Esophagus squamous epithelium (tissue), 5 donors: ENCODE results near the gene HHIP. TPM values are rescaled to one million over a fixed set of nuclear protein-coding genes. Genes with fewer than 3 reads are reported as not detected.

Experiments used
- DNase-seq: peaks from one replicate; lab custom pipeline; 2025; lab: John Stamatoyannopoulos, UW
- H3K27ac ChIP-seq, 4 donors: fragments of 200-600 bp; sonication (generic); one replicate each; pipeline ENCODE4 v1.5.1; 2016 to 2019; ENCODE audit warnings: mild to moderate bottlenecking in 1 of 4
- H3K27me3 ChIP-seq, 4 donors: fragments of 200-600 bp; sonication (generic); 1 replicate in 3 of 4; 2 replicates in 1 of 4; pipeline versions ENCODE4 v1.5.1 to v1.6.0; 2017 to 2021; ENCODE audit warnings: antibody characterized with exemption in 1 of 4
- H3K36me3 ChIP-seq, 3 donors: fragments of 200-600 bp; sonication (generic); one replicate each; pipeline ENCODE4 v1.5.1; 2016 to 2019
- H3K4me1 ChIP-seq, 3 donors: fragments of 200-600 bp; sonication (generic); one replicate each; pipeline ENCODE4 v1.5.1; 2017 to 2019
- H3K4me3 ChIP-seq, 4 donors: fragments of 200-600 bp; sonication (generic); 1 replicate in 3 of 4; 2 replicates in 1 of 4; pipeline ENCODE4 v1.5.1; 2016 to 2019; ENCODE audit warnings: mild to moderate bottlenecking in 2 of 4, moderate library complexity in 1 of 4
- H3K9me3 ChIP-seq, 3 donors: fragments of 200-600 bp; sonication (generic); one replicate each; pipeline ENCODE4 v1.5.1; 2016 to 2019
- CTCF ChIP-seq, 6 experiments: fragments of 450-650 bp in 4 of 6; fragments of 200-600 bp in 2 of 6; sonication (generic) in 2 of 6; IDR thresholded peaks; one replicate each; pipeline ENCODE4 v1.5.1; 2016 to 2019; ENCODE audit warnings: antibody characterized with exemption in 6 of 6, mild to moderate bottlenecking in 4 of 6, moderate library complexity in 4 of 6
- POLR2A ChIP-seq, 4 donors: fragments of 450-650 bp; IDR thresholded peaks; one replicate each; pipeline ENCODE4 v1.6.1; 2017; ENCODE audit warnings: antibody characterized with exemption in 4 of 4, mild to moderate bottlenecking in 4 of 4, moderate library complexity in 3 of 4
- WGBS, 2 donors: methylation state at CpG; one replicate each; pipeline ENCODE4 v1.1.5; 2018; 5-methylcytosine and 5-hydroxymethylcytosine counted together
- intact Hi-C: fragments of 100-400 bp; cut with DNase I; formaldehyde crosslinking; loops from one replicate; pipeline ENCODE4 v1.15.0; 2022
- total RNA-seq, 4 donors: library from RNA; depleted of rRNA; stranded (reverse); fragments of >200 nt; gene quantifications; one replicate each; pipeline ENCODE4 v1.1.0, GENCODE V29; 2016
- donor health status: DM: yes; HTN: yes; CAD: no.

The HHIP gene
- total RNA-seq, 4 donors from 2014 or later: not detected

DNA sequence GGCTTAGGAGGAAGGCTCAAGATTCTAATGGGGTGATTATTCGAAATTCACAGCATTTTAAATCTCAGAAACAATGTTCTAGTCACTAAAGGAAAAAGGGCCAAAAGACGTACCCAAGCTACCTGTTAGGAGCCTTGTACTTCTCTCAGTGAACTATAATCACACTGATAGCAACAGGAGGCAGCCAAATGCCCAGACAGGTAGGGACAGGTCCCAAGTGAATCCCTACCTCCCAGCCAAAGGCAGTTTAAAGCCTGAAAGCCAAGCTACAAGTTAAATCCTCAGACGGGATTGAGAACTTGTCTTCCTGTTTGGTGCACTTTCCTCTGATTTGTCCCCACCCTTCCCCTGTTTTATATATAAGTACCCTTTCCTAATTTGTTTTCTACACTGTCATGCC lies 24.3 kb upstream of the HHIP start:
- 17 to 40% methylated on average over 3 of the region's 3 CpGs for WGBS, 2 donors
- Histone ChIP-seq H3K9me3 (no peaks in the 10 kb centered on the region), H3K4me1 (no peaks in the 10 kb centered on the region), H3K4me3 (no peak overlapping the region), H3K27ac (no peak overlapping the region), H3K36me3 (no peaks in the 10 kb centered on the region), H3K27me3 (no peaks in the 10 kb centered on the region)
- intact Hi-C loops: no loop called here
- no peak for DNase-seq
- no peak for TF ChIP-seq POLR2A (IDR thresholded peaks at IDR 0.05)
- TF ChIP-seq CTCF (IDR thresholded peaks at IDR 0.05): no peak

DNA sequence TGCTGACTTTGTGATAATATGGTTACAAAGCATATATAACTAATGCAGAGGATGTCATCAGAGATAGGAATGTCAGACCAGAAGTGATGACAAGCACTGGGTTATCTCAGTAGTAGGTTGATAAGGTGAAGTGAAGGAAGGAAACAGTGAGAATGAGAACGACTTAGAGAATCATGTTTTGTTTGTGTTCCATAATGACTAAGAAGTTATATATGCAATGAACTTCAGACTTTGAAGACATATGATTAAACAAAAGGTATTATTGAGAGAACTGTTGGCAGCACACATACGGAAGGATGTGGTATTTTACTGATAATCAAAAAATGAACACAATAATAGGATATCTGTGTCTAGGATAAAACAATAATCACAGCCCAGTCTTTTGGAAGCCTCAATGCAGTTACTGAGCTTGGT lies 18.3 kb upstream of the HHIP start:
- Histone ChIP-seq H3K4me3 (no peak overlapping the region), H3K9me3 (no peaks in the 10 kb centered on the region), H3K36me3 (no peaks in the 10 kb centered on the region), H3K27me3 (no peaks in the 10 kb centered on the region), H3K4me1 (no peaks in the 10 kb centered on the region), H3K27ac (no peak overlapping the region)
- no peak for TF ChIP-seq CTCF (IDR thresholded peaks at IDR 0.05)
- no peak for TF ChIP-seq POLR2A (IDR thresholded peaks at IDR 0.05)
- WGBS, 2 donors: 28 to 37% methylated on average over 2 of the region's 2 CpGs
- intact Hi-C loops: no loop called here
- DNase-seq: no peak

DNA sequence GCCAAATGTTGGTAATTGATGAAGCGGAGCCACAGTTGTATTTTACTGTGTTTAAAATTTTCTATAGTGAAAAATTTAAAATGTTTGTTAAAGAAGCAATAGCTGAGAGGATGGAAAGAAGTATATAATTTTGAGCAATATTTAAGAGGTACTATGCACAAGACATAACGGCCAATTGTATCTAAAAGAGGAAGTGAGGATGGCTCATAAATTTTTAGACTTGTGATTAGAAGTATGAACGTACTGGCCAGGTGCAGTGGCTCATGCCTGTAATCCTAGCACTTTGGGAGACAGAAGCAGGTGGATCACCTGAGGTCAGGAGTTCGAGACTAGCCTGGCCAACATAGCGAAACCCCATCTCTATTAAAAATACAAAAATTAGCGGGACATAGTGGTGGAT lies 12.7 kb upstream of the HHIP start:
- Histone ChIP-seq H3K4me1 (no peaks in the 10 kb centered on the region), H3K4me3 (no peak overlapping the region), H3K27me3 (no peaks in the 10 kb centered on the region), H3K36me3 (no peaks in the 10 kb centered on the region), H3K9me3 (no peaks in the 10 kb centered on the region), H3K27ac (no peak overlapping the region)
- DNase-seq: no peak
- TF ChIP-seq POLR2A (IDR thresholded peaks at IDR 0.05): no peak
- no peak for TF ChIP-seq CTCF (IDR thresholded peaks at IDR 0.05)
- intact Hi-C loops: no loop called here
- 75 to 85% methylated on average over 6 of the region's 6 CpGs for whole genome bisulfite sequencing, 2 donors

DNA sequence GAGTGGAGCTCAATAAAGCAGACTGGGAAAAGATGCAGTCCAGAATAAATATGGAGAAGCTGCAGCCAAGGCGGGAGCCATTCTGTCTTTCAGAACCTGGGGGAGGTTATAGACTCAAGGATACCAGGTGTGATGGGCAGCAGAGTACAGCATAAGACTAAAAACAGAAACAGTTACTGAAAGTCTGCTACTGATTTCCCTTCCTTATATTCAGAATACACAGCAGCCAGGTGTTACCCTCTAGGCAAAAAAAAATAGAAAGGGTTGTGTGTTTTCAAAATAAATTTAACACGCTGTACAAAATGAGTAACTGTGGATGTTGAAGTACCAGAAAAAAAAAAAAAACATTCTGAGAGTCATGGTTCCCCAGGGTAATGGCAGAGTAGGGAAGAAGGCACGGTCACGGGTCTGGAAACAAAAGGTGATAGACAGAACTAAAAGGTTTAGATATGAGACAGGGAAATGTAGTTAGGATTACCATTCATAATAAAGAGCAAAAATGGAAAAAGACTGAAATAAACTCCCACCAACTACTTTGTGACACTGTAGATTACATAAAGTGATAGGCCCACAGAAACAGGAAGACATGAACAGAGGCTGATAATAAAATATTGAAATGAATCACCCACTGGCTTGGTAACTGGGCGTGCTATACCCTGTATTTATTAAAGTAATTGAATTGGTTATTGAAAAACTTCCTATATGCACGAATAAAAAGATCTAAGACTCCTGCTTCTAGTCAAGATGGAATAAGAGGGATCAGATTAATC lies 10.8 kb upstream of the HHIP start:
- 56 to 67% methylated on average over 6 of the region's 6 CpGs for WGBS, 2 donors
- TF ChIP-seq POLR2A (IDR thresholded peaks at IDR 0.05): no peak
- no peak for TF ChIP-seq CTCF (IDR thresholded peaks at IDR 0.05)

GRCh38 chr4:144644368-144645101 lies 1.4 kb upstream of the HHIP start:
- H3K9me3 ChIP-seq: no peaks in the 10 kb centered on the region
- peaks cover 0 to 51% (median 12%) of the 10 kb centered on the region in 4 donors for H3K27me3 ChIP-seq
- DNase-seq: no peak
- H3K36me3 ChIP-seq: no peaks in the 10 kb centered on the region
- peaks cover 8 to 25% (median 14%) of the 10 kb centered on the region in 3 donors for H3K4me1 ChIP-seq
- no peak overlapping the region for H3K4me3 ChIP-seq
- no peak overlapping the region for H3K27ac ChIP-seq
- intact Hi-C loops: no loop called here
- WGBS, 2 donors: 54 to 56% methylated on average over 12 of the region's 12 CpGs
- TF ChIP-seq CTCF (IDR thresholded peaks at IDR 0.05): no peak
- no peak for TF ChIP-seq POLR2A (IDR thresholded peaks at IDR 0.05)

More for the DNA sequence above, 10.8 kb upstream of the HHIP start:
- no peaks in the 10 kb centered on the region for H3K27me3 ChIP-seq
- H3K4me3 ChIP-seq: no peak overlapping the region
- no peak for DNase-seq
- H3K9me3 ChIP-seq: no peaks in the 10 kb centered on the region
- no peaks in the 10 kb centered on the region for H3K36me3 ChIP-seq
- H3K27ac ChIP-seq: no peak overlapping the region
- no peaks in the 10 kb centered on the region for H3K4me1 ChIP-seq
- intact Hi-C loops: no loop called here
